Astrocyte (in vitro differentiated cells and primary cell): Measurements from ENCODE around the gene ITGB3BP.

Source experiments
- CTCF ChIP-seq: IDR thresholded peaks from 2 replicates; pipeline ENCODE4 v1.5.1; 2011; ENCODE audit warnings: low read depth, mild to moderate bottlenecking, inconsistent platforms, low read length, moderate library complexity; ENCODE audit not compliant: insufficient read depth
- EZH2 ChIP-seq: IDR thresholded peaks from 2 replicates; pipeline ENCODE4 v1.6.1; 2012; ENCODE audit warnings: mild to moderate bottlenecking, low read length, inconsistent platforms; ENCODE audit not compliant: insufficient read depth

GRCh38 chr1:63497577-63497976, 25.4 kb downstream of the ITGB3BP start:
- TF ChIP-seq EZH2 (no peak), CTCF (no peak)
